GM12878 (cell line): ENCODE results near the gene ADAM15. TPM values are rescaled to one million over a fixed set of nuclear protein-coding genes. Genes with fewer than 3 reads are reported as not detected.

Experiments
- ATF7 ChIP-seq: fragments of 450-650 bp; IDR thresholded peaks from 2 replicates; pipeline ENCODE4 v1.6.1; 2016; ENCODE audit warnings: low read depth, mild to moderate bottlenecking
- BHLHE40 ChIP-seq, 2 experiments: fragments of 450-650 bp in 1 of 2; IDR thresholded peaks; 2 replicates each; pipeline ENCODE4 v1.6.1; 2011 to 2017; ENCODE audit warnings: low read depth in 2 of 2, borderline replicate concordance in 1 of 2, improper control_type of control experiment in 1 of 2, low read length in 1 of 2, mild to moderate bottlenecking in 1 of 2
- BMI1 ChIP-seq: fragments of 450-650 bp; IDR thresholded peaks from 2 replicates; pipeline ENCODE4 v1.6.1; 2016; ENCODE audit warnings: mild to moderate bottlenecking, moderate library complexity, borderline replicate concordance
- GABPA ChIP-seq: IDR thresholded peaks from 2 replicates; pipeline ENCODE4 v1.6.1; 2014; ENCODE audit warnings: antibody characterized with exemption, low read depth, mild to moderate bottlenecking, inconsistent platforms
- IKZF2 ChIP-seq, 2 experiments: fragments of 450-650 bp; IDR thresholded peaks; 2 replicates each; pipeline ENCODE4 v1.6.1; 2017; ENCODE audit warnings: mild to moderate bottlenecking in 2 of 2, moderate library complexity in 2 of 2
- MEF2B ChIP-seq: fragments of 450-650 bp; IDR thresholded peaks from 2 replicates; pipeline ENCODE4 v1.6.1; 2018; ENCODE audit warnings: mild to moderate bottlenecking, moderate library complexity; ENCODE audit not compliant: partially characterized antibody, poor library complexity, severe bottlenecking
- NR2C1 ChIP-seq: fragments of 450-650 bp; IDR thresholded peaks from 2 replicates; pipeline ENCODE4 v1.6.1; 2017; ENCODE audit warnings: antibody characterized with exemption, mild to moderate bottlenecking, moderate library complexity
- PML ChIP-seq: IDR thresholded peaks from 2 replicates; pipeline ENCODE4 v1.6.1; 2012; ENCODE audit warnings: low read length, inconsistent platforms
- POLR2AphosphoS5 ChIP-seq: IDR thresholded peaks from 2 replicates; pipeline ENCODE4 v1.6.1; 2011; ENCODE audit warnings: mild to moderate bottlenecking, low read length, inconsistent platforms
- RAD21 ChIP-seq: IDR thresholded peaks from 2 replicates; pipeline ENCODE4 v1.6.1; 2011; ENCODE audit warnings: mild to moderate bottlenecking, low read depth, low read length, moderate library complexity; ENCODE audit not compliant: insufficient read depth
- REST ChIP-seq: IDR thresholded peaks from 2 replicates; pipeline ENCODE4 v1.6.1; 2012; ENCODE audit warnings: mild to moderate bottlenecking, low read depth, low read length
- SKIL ChIP-seq: fragments of 450-650 bp; IDR thresholded peaks from 2 replicates; pipeline ENCODE4 v1.6.1; 2017; ENCODE audit warnings: mild to moderate bottlenecking, low read depth, inconsistent platforms; ENCODE audit not compliant: poor library complexity, severe bottlenecking
- SREBF1 ChIP-seq: IDR thresholded peaks from 2 replicates; pipeline ENCODE4 v1.6.1; 2012; ENCODE audit warnings: mild to moderate bottlenecking, low read length
- TBL1XR1 ChIP-seq: IDR thresholded peaks from 2 replicates; pipeline ENCODE4 v1.6.1; 2012; ENCODE audit warnings: low read depth, low read length, improper control_type of control experiment
- TCF12 ChIP-seq: IDR thresholded peaks from 2 replicates; pipeline ENCODE4 v1.6.1; 2011; ENCODE audit warnings: low read depth, mild to moderate bottlenecking, low read length
- ZBTB33 ChIP-seq: fragments of 450-650 bp; IDR thresholded peaks from 2 replicates; pipeline ENCODE4 v1.6.1; 2017; ENCODE audit warnings: mild to moderate bottlenecking
- ZNF384 ChIP-seq: IDR thresholded peaks from 2 replicates; pipeline ENCODE4 v1.6.1; 2012; ENCODE audit warnings: low read depth, mild to moderate bottlenecking, low read length, improper control_type of control experiment, borderline replicate concordance
- polyA plus RNA-seq, 11 experiments: library from polyadenylated mRNA; depleted of rRNA in 4 of 11; unstranded in 6 of 11; stranded (reverse) in 5 of 11; fragments of >200 nt; fragmentation: Nextera tagmentation in 4 of 11; fragmentation: Illumina TruSeq in 1 of 11; extraction: Ambion mirVana in 4 of 11; extraction: Trizol in 1 of 11; gene quantifications; 1 replicate in 1 of 11; 2 replicates in 10 of 11; pipeline versions ENCODE4 v1.2.1 to v1.2.3, GENCODE V29; 2011 to 2016; ENCODE audit warnings: inconsistent platforms in 2 of 11, missing spikeins in 2 of 11, low read depth in 1 of 11
- total RNA-seq, 4 experiments: library from RNA; depleted of rRNA in 3 of 4; stranded (reverse); fragments of >200 nt in 3 of 4; fragmentation: Illumina TruSeq in 1 of 4; extraction: Trizol in 1 of 4; gene quantifications; 2 replicates each; pipeline versions ENCODE4 v1.2.1 to v1.2.3, GENCODE V29; 2013 to 2021
- TF ChIP-seq, protein P1 (sequence below): IDR thresholded peaks from 2 replicates; pipeline ENCODE4 v1.6.1; 2011; ENCODE audit warnings: low read depth, low read length, improper control_type of control experiment, borderline replicate concordance
- TF ChIP-seq, protein P2 (sequence below): fragments of 450-650 bp; IDR thresholded peaks from 2 replicates; pipeline ENCODE4 v1.6.1; 2018; ENCODE audit warnings: borderline replicate concordance, mild to moderate bottlenecking; ENCODE audit not compliant: partially characterized antibody

The ADAM15 gene
- total and polyA plus RNA-seq, 10 of the 15 experiments (the other 5 are each of a cell fraction or from before 2014, with no cell fraction given), result 0.29 to 38.8 (median 14.7) TPM

GRCh38 chr1:155064111-155064831 is 13.2 kb downstream of the ADAM15 start (continued):
- TF ChIP-seq REST (no peak), RAD21 (no peak), BHLHE40 (IDR thresholded peaks at IDR 0.05; ENCODE audit: borderline replicate concordance in 1 of 2, low read depth in 2 of 2, low read length in 1 of 2) (peak; percentile 90 to 94), BMI1 (no peak), TCF12 (no peak), SKIL (peak; percentile 28), IKZF2 (IDR thresholded peaks at IDR 0.05) (peak in 1 of 2 experiments; percentile 24; a peak in 2 of 4 replicates), ZBTB33 (no peak), PML (no peak), ZNF384 (no peak), NR2C1 (no peak), TBL1XR1 (no peak), MEF2B (no peak), SREBF1 (no peak), POLR2AphosphoS5 (no peak), GABPA (no peak), ATF7 (peak; percentile 67)
- TF ChIP-seq, protein P1, sequence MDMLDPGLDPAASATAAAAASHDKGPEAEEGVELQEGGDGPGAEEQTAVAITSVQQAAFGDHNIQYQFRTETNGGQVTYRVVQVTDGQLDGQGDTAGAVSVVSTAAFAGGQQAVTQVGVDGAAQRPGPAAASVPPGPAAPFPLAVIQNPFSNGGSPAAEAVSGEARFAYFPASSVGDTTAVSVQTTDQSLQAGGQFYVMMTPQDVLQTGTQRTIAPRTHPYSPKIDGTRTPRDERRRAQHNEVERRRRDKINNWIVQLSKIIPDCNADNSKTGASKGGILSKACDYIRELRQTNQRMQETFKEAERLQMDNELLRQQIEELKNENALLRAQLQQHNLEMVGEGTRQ, result no peak
- TF ChIP-seq, protein P2, sequence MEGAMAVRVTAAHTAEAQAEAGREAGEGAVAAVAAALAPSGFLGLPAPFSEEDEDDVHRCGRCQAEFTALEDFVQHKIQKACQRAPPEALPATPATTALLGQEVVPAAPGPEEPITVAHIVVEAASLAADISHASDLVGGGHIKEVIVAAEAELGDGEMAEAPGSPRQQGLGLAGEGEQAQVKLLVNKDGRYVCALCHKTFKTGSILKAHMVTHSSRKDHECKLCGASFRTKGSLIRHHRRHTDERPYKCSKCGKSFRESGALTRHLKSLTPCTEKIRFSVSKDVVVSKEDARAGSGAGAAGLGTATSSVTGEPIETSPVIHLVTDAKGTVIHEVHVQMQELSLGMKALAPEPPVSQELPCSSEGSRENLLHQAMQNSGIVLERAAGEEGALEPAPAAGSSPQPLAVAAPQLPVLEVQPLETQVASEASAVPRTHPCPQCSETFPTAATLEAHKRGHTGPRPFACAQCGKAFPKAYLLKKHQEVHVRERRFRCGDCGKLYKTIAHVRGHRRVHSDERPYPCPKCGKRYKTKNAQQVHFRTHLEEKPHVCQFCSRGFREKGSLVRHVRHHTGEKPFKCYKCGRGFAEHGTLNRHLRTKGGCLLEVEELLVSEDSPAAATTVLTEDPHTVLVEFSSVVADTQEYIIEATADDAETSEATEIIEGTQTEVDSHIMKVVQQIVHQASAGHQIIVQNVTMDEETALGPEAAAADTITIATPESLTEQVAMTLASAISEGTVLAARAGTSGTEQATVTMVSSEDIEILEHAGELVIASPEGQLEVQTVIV, result no peak
